MM.1S (cell line): Measurements from ENCODE around the gene SCAI.

Source experiments
- CTCF ChIP-seq: fragments of 300-600 bp; sonication (generic); IDR thresholded peaks from 2 replicates; pipeline ENCODE4 v1.5.1; 2016; ENCODE audit warnings: antibody characterized with exemption, low read length, mixed read lengths
- EZH2phosphoT487 ChIP-seq: fragments of 300-600 bp; sonication (generic); IDR thresholded peaks from 2 replicates; pipeline ENCODE4 v1.6.1; 2018; ENCODE audit warnings: antibody characterized with exemption, low read length

GRCh38 chr9:124972241-124972770 is 171.0 kb downstream of the SCAI start:
- TF ChIP-seq CTCF (no peak), EZH2phosphoT487 (no peak)
